ENCODE measurements around the gene SPATA21.

GRCh38 chr1:16402742-16403141 lies 34.5 kb downstream of the SPATA21 start:
- TF ChIP-seq CTCF (IDR thresholded peaks at IDR 0.05) (no peak), POLR2A (IDR thresholded peaks at IDR 0.05; ENCODE audit: low read length) (no peak), EP300 (IDR thresholded peaks at IDR 0.05) (no peak), MYC (IDR thresholded peaks at IDR 0.05; ENCODE audit: borderline replicate concordance, low read length) (no peak), CHD2 (IDR thresholded peaks at IDR 0.05; ENCODE audit: low read length, partially characterized antibody) (no peak), RCOR1 (IDR thresholded peaks at IDR 0.05; ENCODE audit: low read depth, low read length) (no peak), ELK1 (IDR thresholded peaks at IDR 0.05; ENCODE audit: low read depth, low read length) (no peak), MAFK (IDR thresholded peaks at IDR 0.05; ENCODE audit: partially characterized antibody) (no peak), RFX5 (IDR thresholded peaks at IDR 0.05) (no peak)
